Gastrocnemius medialis (tissue), 4 donors: ENCODE results near the gene SHISAL1. TPM values are rescaled to one million over a fixed set of nuclear protein-coding genes. Genes with fewer than 3 reads are reported as not detected.

Source experiments
- ATAC-seq, 2 donors: fragments of 150-250 bp; one replicate each; pipeline ENCODE4 v1.9.1; 2016
- DNase-seq, 2 donors: peaks; one replicate each; pipeline ENCODE4 v3.0.0-alpha.2; 2019
- H3K27ac ChIP-seq, 4 donors: fragments of 200-600 bp; sonication (generic); 1 replicate in 1 of 4; 2 replicates in 3 of 4; pipeline ENCODE4 v1.5.1; 2016 to 2018; ENCODE audit warnings: mild to moderate bottlenecking in 2 of 4, moderate library complexity in 1 of 4
- H3K27me3 ChIP-seq, 3 donors: fragments of 200-600 bp; sonication (generic) in 2 of 3; 1 replicate in 1 of 3; 2 replicates in 2 of 3; pipeline versions ENCODE4 v1.5.1 to v1.6.0; 2016 to 2019; ENCODE audit warnings: mild to moderate bottlenecking in 1 of 3, moderate library complexity in 1 of 3
- H3K36me3 ChIP-seq, 2 donors: fragments of 200-600 bp; sonication (generic) in 1 of 2; one replicate each; pipeline ENCODE4 v1.5.1; 2017 to 2018
- H3K4me1 ChIP-seq, 2 donors: fragments of 200-600 bp; sonication (generic) in 1 of 2; one replicate each; pipeline ENCODE4 v1.5.1; 2016 to 2017; ENCODE audit warnings: mild to moderate bottlenecking in 2 of 2
- H3K4me3 ChIP-seq, 4 donors: fragments of 200-600 bp; sonication (generic) in 3 of 4; 1 replicate in 1 of 4; 2 replicates in 3 of 4; pipeline ENCODE4 v1.5.1; 2016 to 2019; ENCODE audit warnings: mild to moderate bottlenecking in 2 of 4
- H3K9me3 ChIP-seq, 3 donors: fragments of 200-600 bp; sonication (generic) in 2 of 3; 1 replicate in 1 of 3; 2 replicates in 2 of 3; pipeline ENCODE4 v1.5.1; 2016 to 2019
- POLR2A ChIP-seq, 2 donors: fragments of 450-650 bp; IDR thresholded peaks; one replicate each; pipeline ENCODE4 v1.6.1; 2017; ENCODE audit warnings: antibody characterized with exemption in 2 of 2, mild to moderate bottlenecking in 2 of 2, moderate library complexity in 2 of 2
- in situ Hi-C, 4 donors: fragments of 200-750 bp; cut with MboI; loops; one replicate each; pipeline versions ENCODE4 v1.15.0 to v1.8.0; 2017; ENCODE audit warnings: low sequenced_read_pairs in 4 of 4
- intact Hi-C: fragments of 100-400 bp; cut with DNase I; formaldehyde crosslinking; loops from one replicate; pipeline ENCODE4 v1.15.1; 2023; ENCODE audit warnings: low total_unique reads
- total RNA-seq, 4 donors: library from RNA; depleted of rRNA; stranded (reverse); fragments of >200 nt; gene quantifications; one replicate each; pipeline versions ENCODE4 v1.1.0 to v1.2.3, GENCODE V29; 2016
- TF ChIP-seq, protein P1 (sequence below), 5 experiments: fragments of 450-650 bp in 3 of 5; fragments of 200-600 bp in 2 of 5; sonication (generic) in 2 of 5; IDR thresholded peaks in 4 of 5; conservative IDR thresholded peaks in 1 of 5; 1 replicate in 4 of 5; 2 replicates in 1 of 5; pipeline ENCODE4 v1.5.1; 2016 to 2019; ENCODE audit warnings: antibody characterized with exemption in 5 of 5, mild to moderate bottlenecking in 3 of 5, moderate library complexity in 3 of 5

SHISAL1 gene
- total RNA-seq, 4 donors from 2014 or later, result 0.03 to 0.10 TPM; not detected in 2

DNA sequence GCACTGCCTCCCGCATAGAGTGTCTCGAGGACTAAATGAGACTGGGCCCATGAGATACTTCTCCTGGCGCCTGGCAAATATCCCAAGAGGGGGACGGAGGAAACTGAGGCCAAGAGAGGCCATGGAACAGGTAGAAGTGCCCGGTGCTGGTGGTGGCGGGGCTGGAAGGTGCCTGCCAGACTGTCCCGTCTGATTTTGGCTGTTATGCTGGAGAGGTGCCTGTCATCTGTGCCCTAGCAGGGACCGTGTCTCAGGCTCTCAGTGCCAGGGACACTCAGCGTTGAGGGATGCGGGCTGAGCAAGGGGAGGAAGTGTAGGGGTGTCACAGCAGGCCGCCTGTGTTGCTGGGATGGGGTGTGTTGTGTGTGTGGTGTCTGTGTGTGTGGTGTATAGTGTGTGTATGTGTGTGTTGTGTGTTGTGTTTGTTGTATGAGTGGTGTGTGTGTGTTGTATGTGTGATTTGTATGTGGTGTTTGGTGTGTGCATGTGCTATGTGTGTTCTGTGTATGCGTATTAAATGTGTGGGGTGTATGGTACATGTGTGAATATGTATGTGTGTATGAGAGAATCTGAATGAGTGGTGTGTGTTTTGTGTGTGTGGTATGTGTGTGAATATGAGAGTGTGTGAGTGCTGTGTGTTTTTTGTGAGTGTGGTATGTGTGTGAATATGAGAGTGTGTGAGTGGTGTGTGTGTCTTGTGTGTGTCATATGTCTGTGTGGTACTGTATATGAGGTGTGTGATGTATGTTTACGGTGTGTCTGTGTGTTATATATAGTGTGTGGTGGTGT lies 21.3 kb upstream of the SHISAL1 start:
- no peak for ATAC-seq
- in situ Hi-C loops, result no loop called here

DNA sequence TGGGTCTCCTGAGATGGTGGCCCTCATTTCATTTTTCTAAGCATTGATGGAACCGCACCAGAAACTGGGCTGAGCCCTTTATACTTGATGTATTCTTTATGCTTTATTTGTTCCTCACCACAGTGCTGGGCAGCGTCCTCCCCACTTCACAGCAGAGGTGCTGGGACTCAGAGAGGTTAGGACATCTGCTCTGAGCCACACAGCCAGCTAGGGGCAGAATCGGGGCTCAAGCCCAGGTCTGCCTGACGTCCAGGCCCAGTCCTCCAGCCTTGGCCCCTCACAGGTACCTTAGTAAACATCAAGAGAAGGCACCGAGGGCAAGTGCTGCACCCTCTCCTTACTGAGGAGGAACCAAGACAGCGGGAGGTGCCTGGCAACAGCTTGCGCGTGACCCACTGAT lies 20.2 kb upstream of the SHISAL1 start:
- intact Hi-C loops, result no loop called here
- TF ChIP-seq POLR2A (IDR thresholded peaks at IDR 0.05), result no peak
- TF ChIP-seq, protein P1, sequence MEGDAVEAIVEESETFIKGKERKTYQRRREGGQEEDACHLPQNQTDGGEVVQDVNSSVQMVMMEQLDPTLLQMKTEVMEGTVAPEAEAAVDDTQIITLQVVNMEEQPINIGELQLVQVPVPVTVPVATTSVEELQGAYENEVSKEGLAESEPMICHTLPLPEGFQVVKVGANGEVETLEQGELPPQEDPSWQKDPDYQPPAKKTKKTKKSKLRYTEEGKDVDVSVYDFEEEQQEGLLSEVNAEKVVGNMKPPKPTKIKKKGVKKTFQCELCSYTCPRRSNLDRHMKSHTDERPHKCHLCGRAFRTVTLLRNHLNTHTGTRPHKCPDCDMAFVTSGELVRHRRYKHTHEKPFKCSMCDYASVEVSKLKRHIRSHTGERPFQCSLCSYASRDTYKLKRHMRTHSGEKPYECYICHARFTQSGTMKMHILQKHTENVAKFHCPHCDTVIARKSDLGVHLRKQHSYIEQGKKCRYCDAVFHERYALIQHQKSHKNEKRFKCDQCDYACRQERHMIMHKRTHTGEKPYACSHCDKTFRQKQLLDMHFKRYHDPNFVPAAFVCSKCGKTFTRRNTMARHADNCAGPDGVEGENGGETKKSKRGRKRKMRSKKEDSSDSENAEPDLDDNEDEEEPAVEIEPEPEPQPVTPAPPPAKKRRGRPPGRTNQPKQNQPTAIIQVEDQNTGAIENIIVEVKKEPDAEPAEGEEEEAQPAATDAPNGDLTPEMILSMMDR (IDR thresholded peaks at IDR 0.05 in 4 of 5, conservative IDR thresholded peaks at IDR 0.05 in 1 of 5), result no peak
- ATAC-seq (no peak), DNase-seq (no peak)
- H3K4me1 ChIP-seq, result no peaks in the 10 kb centered on the region
- no peaks in the 10 kb centered on the region for H3K36me3 ChIP-seq
- H3K4me3 ChIP-seq, result no peak overlapping the region
- no peaks in the 10 kb centered on the region for H3K9me3 ChIP-seq
- peaks cover 52 to 56% (median 55%) of the 10 kb centered on the region in 3 donors for H3K27me3 ChIP-seq
- in situ Hi-C loops, result no loop called here
- H3K27ac ChIP-seq, result no peak overlapping the region

More for the DNA sequence above, 21.3 kb upstream of the SHISAL1 start:
- H3K27me3 ChIP-seq, result peaks cover 43 to 53% (median 49%) of the 10 kb centered on the region in 3 donors
- no peak overlapping the region for H3K4me3 ChIP-seq
- no peak for DNase-seq
- no peak for TF ChIP-seq POLR2A (IDR thresholded peaks at IDR 0.05)
- TF ChIP-seq, protein P1 (IDR thresholded peaks at IDR 0.05 in 4 of 5, conservative IDR thresholded peaks at IDR 0.05 in 1 of 5), result no peak
- H3K9me3 ChIP-seq, result no peaks in the 10 kb centered on the region
- intact Hi-C loops, result no loop called here
- no peaks in the 10 kb centered on the region for H3K4me1 ChIP-seq
- no peaks in the 10 kb centered on the region for H3K36me3 ChIP-seq
- H3K27ac ChIP-seq, result no peak overlapping the region

DNA sequence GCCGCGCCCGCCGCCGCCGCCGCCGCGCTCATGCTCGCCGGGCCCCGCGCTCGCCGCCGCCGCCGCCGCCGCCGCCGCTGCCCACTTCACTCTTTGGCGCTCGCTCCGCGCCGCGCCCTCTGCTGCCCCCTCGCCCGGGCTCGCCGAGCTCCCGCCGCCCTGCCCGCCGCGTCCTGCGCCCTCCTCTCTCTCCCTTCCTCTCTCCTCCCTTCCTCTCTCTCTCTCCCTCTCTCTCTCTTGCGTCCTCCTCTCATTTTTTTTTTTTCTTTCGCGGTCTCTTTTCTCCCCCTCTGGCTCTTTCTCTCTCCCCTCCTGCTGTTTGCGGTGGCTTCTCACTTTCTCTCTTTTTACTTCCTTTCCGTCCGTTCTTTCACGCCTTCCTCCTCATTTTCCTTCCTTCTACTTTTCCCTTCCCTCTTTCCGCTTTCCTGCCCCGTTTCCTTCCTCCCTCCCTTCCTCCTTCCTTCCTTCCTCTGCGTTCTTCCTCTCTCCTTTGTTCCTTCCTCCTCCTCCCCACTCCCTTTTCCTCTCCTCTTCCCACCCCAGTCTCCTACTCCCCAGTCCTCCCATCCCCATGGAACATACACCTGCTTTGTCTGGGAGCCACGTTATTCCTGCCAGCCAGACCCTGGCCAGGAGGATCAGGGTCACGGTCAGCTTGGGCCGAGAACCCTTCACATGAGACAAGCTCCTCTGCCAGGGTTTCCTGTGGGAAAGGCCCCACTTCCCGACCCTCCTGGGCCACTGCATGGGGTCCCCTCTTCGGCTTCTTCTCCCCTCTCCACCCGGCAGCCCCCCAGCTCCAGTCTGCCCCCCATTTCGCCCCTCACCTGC lies 19.3 kb upstream of the SHISAL1 start:
- Histone ChIP-seq H3K4me1 (no peaks in the 10 kb centered on the region), H3K27me3 (peaks cover 56 to 60% (median 58%) of the 10 kb centered on the region in 3 donors), H3K4me3 (peak overlapping the region in 1 of 4 donors; percentile 21), H3K27ac (no peak overlapping the region), H3K9me3 (no peaks in the 10 kb centered on the region), H3K36me3 (no peaks in the 10 kb centered on the region)
- ATAC-seq (no peak), DNase-seq (no peak)
- intact Hi-C loops (no loop called here), in situ Hi-C loops (no loop called here)
- TF ChIP-seq, protein P1 (IDR thresholded peaks at IDR 0.05 in 4 of 5, conservative IDR thresholded peaks at IDR 0.05 in 1 of 5), result no peak
- no peak for TF ChIP-seq POLR2A (IDR thresholded peaks at IDR 0.05)

DNA sequence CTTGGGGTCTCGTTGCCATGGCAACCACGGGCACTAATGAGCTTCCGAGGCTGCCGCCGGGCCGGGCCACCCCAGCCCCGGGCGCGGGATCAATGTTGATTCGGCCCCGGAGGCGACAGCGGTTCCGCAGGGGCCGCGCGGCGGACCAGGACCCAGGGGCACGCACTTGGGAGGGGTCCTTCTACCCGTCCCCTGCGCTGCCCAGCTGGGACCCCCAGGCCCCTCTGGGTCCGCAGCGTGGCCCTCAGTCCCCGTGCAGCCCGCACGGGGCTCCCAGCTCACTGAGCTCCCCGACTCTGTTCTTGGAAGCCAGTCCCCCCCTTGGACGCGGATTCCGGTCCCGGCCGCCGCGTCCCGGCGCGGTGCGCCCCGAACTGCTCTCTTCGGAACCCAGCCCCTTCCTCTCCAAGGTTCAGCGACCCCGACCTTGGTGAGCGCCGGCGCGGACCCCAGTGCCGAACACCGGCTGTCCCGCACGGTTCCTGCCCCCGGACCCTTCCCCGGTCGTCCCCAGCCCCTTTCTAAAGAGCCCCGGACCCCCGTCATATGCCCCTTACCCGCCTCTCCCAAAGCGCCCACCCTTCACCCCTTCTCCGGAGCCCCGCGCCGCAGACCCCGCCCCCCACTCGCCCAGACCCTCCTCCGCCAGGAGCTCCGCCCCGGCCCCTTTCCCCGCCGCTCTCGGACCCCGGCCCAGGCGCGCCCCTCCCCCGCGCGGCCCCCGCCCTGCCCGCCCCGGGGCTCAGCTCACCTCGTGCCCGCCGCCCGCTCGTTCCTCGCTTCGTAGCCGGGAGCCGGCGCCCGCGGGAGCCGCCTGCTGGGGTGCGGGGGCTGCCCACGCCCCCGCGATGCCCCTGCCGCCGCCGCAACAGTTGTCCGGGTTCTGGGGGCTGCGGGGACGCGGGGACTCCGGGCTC lies 18.3 kb upstream of the SHISAL1 start:
- H3K27me3 ChIP-seq, result peaks cover 62 to 68% (median 64%) of the 10 kb centered on the region in 3 donors
- no peak overlapping the region for H3K27ac ChIP-seq
- no peak for ATAC-seq

More for the DNA sequence above, 18.3 kb upstream of the SHISAL1 start:
- intact Hi-C loops (no loop called here), in situ Hi-C loops (no loop called here)
- Histone ChIP-seq H3K36me3 (no peaks in the 10 kb centered on the region), H3K4me3 (peak overlapping the region in 2 of 4 donors; percentile 25 to 41), H3K4me1 (peaks cover 0 to 3% of the 10 kb centered on the region in 2 donors), H3K9me3 (no peaks in the 10 kb centered on the region)
- DNase-seq, result no peak
- TF ChIP-seq POLR2A (IDR thresholded peaks at IDR 0.05), result no peak
- TF ChIP-seq, protein P1 (IDR thresholded peaks at IDR 0.05 in 4 of 5, conservative IDR thresholded peaks at IDR 0.05 in 1 of 5), result no peak
